HG02588 (cell line): Measurements from ENCODE around the gene OR51S1.
"Not testable (repeated sequence)": the region's sequence is repeated elsewhere in the genome, so short reads cannot be mapped to it uniquely, and the experiment has no call there.

Experiments
- ATAC-seq: cut with Tn5 transposase; IDR thresholded peaks from one replicate; pipeline ENCODE4 v1.9.1; 2021; ENCODE audit warnings: mild to moderate bottlenecking, moderate library complexity; ENCODE audit not compliant: unreplicated experiment

The OR51S1 gene, protein sequence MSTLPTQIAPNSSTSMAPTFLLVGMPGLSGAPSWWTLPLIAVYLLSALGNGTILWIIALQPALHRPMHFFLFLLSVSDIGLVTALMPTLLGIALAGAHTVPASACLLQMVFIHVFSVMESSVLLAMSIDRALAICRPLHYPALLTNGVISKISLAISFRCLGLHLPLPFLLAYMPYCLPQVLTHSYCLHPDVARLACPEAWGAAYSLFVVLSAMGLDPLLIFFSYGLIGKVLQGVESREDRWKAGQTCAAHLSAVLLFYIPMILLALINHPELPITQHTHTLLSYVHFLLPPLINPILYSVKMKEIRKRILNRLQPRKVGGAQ

DNA sequence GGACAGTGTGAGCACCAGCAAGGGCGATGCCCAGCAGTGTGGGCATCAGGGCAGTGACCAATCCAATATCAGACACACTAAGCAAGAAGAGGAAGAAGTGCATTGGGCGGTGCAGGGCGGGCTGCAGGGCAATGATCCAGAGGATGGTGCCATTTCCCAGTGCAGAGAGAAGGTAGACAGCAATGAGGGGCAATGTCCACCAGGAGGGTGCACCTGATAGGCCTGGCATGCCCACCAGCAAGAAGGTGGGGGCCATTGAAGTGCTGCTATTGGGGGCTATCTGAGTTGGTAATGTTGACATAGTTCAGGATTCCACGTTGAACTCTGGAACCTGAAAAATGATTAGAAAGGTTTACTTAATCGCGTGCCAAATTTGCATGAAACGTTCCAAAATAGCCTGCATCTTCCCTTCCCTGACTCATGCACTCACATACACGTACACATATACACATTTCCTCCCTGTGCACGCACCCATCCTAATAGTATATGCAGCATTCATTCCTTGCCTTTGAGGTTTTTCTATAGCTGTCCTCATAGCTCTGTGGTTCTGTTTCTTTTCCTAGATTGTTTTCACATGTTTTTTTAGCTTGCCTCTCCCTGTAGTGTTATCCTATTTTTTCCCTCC is at the start of gene OR51S1:
Gene OR51S1, minus strand, starts transcription at position 301 of the 625 bp plus-strand sequence. Its CDS starts 0 bp downstream, at position 301.
- no peak for ATAC-seq

GRCh38 chr11:4891996-4892640 is 43.1 kb upstream of the OR51S1 start:
- ATAC-seq: no peak

- no peak for ATAC-seq
These were observed 41.3 kb upstream of the OR51S1 start for GRCh38 chr11:4890279-4890678.

DNA sequence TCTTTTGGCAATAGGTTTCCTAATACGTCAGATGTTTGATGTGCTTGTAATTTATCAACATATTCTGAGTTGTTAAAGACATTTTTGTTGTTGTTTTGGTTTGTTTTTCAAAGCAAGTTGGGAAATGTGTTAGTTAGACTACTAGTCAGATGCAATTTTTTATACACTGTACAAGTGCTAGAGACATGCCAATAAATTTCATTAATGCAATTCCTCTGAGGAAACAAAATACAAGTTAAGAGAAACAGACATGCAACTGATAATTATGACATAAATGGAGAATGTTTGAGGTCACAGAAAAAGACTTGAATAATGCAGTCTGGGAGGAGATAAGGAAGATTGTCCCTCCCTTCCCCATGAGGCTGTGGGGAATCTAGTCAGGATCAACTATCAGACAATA is 38.6 kb upstream of the OR51S1 start:
- no peak for ATAC-seq

DNA sequence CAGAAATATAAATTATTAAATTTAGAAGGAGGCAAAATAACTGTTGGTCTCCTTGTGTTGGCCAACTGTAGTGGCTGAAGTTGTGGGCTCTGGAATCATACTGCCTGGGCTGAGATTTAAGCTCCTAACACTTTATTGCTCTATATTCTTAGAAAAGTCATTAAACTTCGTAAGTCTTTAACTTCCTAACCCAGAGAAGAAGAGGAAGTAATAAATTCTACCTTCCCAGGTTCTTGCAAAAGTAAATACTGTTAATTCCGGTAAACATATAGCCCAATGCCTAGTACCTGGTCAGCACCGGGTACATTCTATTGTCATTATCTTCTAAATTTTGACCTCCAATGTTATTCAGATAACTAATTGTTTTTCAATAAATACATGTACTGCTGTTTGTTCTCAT is 37.2 kb upstream of the OR51S1 start:
- no peak for ATAC-seq

- no peak for ATAC-seq
These were observed 35.4 kb upstream of the OR51S1 start for GRCh38 chr11:4884361-4884760.

DNA sequence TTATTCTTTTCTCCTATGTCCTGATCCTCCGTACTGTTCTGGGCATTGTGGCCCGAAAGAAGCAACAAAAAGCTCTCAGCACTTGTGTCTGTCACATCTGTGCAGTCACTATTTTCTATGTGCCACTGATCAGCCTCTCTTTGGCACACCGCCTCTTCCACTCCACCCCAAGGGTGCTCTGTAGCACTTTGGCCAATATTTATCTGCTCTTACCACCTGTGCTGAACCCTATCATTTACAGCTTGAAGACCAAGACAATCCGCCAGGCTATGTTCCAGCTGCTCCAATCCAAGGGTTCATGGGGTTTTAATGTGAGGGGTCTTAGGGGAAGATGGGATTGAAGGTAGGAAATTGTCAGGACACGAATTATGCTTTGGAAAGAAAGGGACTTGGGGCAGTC is 33.5 kb upstream of the OR51S1 start:
- no peak for ATAC-seq

GRCh38 chr11:4881860-4882500 is 33.0 kb upstream of the OR51S1 start, which contains the start of gene OR51T1:
OR51T1 (plus strand) TSS chr11:4881900; CDS start chr11:4881900, 0 bp downstream.
- ATAC-seq: no peak

DNA sequence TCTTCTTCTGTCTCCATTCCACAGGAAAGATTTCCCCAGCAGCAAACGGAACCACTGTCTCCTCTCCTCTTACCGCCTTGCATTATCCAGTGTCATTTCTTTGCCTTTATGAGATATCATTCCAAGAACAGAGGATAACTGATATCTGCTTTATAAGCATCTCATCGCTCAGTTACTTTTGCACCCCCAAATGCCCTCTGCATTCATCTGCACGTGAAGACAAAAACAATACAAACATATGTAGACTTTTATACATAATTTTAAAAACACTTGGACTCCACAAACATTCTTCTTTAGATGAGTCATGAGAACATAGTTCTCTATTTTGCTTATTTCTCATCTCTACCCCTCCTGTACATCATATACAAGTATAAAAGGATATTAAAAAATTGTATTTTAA is 32.2 kb upstream of the OR51S1 start:
- no peak for ATAC-seq

GRCh38 chr11:4865855-4866254 is 16.8 kb upstream of the OR51S1 start:
- ATAC-seq: no peak

GRCh38 chr11:4863876-4864275 is 14.9 kb upstream of the OR51S1 start:
- no peak for ATAC-seq

- ATAC-seq: no peak
These were observed 13.6 kb upstream of the OR51S1 start for GRCh38 chr11:4862447-4863236.

GRCh38 chr11:4854286-4854685 is 5.3 kb upstream of the OR51S1 start:
- not testable (repeated sequence) for ATAC-seq

- ATAC-seq: no peak
These were observed 2.0 kb upstream of the OR51S1 start for GRCh38 chr11:4851033-4851432.

DNA sequence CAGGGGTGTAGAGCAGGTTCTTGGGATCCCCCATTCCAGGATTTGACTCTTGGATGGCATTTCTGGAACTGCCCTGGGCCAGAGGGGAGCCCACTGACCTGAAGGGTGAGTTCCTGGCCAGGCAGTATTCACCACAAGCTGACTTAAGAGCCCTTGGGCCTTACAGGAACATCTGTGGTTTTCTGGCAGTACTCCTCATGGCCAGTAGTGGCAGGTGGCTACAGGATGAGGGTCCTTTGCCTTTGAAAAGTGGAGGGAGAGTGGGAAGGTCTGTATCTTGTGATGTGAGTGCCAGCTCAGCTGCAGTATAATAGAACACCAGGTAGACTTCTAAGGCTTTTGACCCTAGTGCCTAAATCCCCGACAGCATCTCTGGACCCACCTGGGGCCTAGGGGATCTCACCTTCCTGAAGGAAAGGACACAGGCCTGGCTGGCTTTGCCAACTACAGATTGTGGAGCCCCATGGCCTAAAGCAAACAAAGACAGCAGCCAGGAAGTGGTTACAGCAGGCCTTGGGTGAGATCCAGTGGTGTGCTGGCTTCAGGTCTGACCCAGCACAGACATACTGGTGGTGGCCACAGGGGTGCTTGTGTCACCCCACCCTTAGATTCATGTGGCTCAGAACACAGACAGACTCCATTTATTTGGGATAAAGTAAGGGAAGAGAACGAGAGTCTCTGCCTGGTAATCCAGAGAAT is 9.0 kb downstream of the OR51S1 start:
- no peak for ATAC-seq

GRCh38 chr11:4830909-4831308 is 18.1 kb downstream of the OR51S1 start:
- ATAC-seq: no peak

DNA sequence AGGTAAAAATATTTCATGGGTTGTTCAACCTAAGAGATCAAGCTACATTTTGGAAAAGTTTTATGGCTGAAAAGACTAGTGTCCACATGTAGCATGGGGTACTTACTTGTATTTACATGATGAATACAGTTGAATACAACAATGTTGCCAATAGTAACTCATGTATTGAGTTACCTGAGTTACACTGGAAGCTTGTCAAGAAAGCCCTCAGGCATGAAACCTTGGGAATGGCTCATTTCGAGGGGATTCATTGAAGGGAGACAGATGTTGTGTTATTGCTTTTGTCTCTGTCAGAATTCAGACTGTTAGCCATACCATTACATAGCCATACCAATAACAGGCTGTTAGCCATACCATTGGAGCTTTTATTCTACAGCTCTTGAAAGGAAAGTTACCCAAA is 18.7 kb downstream of the OR51S1 start:
- no peak for ATAC-seq

GRCh38 chr11:4826425-4826824 is 22.6 kb downstream of the OR51S1 start:
- ATAC-seq: no peak

DNA sequence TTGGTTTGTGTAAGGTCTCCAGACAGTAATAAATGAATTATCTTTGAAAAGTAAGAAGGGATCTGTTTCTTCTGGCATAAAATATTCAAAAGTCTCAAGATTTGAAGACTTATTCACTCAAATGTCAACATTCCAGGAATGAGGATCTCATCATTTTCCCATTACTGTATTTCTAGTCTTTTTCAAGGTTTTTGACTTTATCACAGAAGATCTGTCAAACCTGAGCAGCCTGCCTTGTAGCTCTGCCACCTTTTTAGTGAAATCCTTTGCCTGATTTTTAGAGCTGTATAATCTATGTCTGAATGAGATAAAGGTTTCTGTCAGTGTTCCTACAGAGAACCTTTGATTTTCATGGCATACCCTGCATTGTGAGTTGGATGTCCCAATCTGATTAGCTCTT is 23.9 kb downstream of the OR51S1 start:
- ATAC-seq: no peak

DNA sequence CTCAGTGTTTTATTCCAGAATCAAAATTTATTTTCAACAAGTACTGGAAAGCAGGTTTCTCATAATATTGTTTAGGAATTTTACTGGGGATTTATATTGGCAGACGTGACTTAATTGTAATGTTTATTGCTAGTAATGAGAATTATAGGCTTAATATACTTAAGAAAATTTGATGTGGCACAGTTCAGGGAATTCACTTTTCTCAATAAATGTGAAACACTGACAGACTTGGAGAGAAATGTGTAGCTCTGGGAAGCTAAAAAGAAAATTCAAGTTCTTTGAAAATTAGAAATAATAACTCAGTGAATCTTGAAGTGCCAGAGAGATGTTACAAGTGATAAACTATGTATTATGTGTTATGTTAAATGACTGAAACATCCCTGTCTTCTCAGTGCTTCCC is 28.0 kb downstream of the OR51S1 start, which contains the start of gene OR51F2:
Gene OR51F2, plus strand, starts transcription at position 301 of the 400 bp plus-strand sequence. CDS start 101 bp downstream, outside the sequence.
- no peak for ATAC-seq
